Measurements from ENCODE around the gene TCP11L1.

DNA sequence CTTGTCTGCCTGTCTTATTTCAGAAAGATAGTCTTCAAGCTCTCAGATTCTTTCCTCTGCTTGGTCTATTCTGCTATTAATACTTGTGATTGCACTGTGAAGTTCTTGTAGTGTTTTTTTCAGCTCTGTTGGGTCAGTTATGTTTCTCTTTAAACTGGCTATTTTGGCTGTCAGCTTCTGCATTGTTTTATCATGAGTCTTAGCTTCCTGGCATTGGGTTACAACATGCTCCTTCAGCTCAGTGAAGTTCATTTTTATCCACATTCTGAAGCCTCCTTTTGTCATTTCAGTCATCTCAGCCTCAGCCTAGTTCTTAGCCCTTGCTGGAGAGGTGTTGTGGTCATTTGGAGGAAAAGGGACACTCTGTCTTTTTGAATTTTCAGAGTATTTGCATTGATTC is 39.2 kb upstream of the TCP11L1 start:
- TF ChIP-seq, protein P1, sequence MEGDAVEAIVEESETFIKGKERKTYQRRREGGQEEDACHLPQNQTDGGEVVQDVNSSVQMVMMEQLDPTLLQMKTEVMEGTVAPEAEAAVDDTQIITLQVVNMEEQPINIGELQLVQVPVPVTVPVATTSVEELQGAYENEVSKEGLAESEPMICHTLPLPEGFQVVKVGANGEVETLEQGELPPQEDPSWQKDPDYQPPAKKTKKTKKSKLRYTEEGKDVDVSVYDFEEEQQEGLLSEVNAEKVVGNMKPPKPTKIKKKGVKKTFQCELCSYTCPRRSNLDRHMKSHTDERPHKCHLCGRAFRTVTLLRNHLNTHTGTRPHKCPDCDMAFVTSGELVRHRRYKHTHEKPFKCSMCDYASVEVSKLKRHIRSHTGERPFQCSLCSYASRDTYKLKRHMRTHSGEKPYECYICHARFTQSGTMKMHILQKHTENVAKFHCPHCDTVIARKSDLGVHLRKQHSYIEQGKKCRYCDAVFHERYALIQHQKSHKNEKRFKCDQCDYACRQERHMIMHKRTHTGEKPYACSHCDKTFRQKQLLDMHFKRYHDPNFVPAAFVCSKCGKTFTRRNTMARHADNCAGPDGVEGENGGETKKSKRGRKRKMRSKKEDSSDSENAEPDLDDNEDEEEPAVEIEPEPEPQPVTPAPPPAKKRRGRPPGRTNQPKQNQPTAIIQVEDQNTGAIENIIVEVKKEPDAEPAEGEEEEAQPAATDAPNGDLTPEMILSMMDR (IDR thresholded peaks at IDR 0.05): no peak
- TF ChIP-seq POLR2A (IDR thresholded peaks at IDR 0.05): no peak
